Heart left ventricle (tissue), 13 donors: ENCODE results near the gene MRPL21.
A peak's percentile ranks its signal among the peaks of the same experiment; 100 is the strongest.

Experiments
- CTCF ChIP-seq, 12 donors: fragments of 200-600 bp; sonication (generic) in 4 of 12; IDR thresholded peaks; one replicate each; pipeline versions ENCODE4 v1.5.0 to v1.8.0; 2018 to 2022; ENCODE audit warnings: antibody characterized with exemption in 12 of 12, mild to moderate bottlenecking in 5 of 12
- POLR2A ChIP-seq, 2 donors: fragments of 450-650 bp; IDR thresholded peaks; one replicate each; pipeline ENCODE4 v1.6.1; 2017; ENCODE audit warnings: antibody characterized with exemption in 2 of 2, mild to moderate bottlenecking in 2 of 2, moderate library complexity in 2 of 2
- donor health status: ischemic (EF 13 %, LVEDD 7.1; RV severe dilation, severe dysfunction).
- donor health status: DM: no; HTN: yes; CAD: no.
- donor health status: DM: no; HTN: no; CAD: no.
- donor health status: ischemic (EF 25% LVEDD 6.9; RV normal size, moderate dysfunction).
- donor health status: ischemic (EF 25% LVEDD 5.7; RV mildly dilated, moderate dysfunction).
- donor health status: ischemic (EF 35%, LVEDD 5.7; RV mildly dilated, moderate dysfunction).
- donor health status: nonischemic (EF 11% LVEDD 7.7; RV severe dilation, severe dysfunction).
- donor health status: DM: yes; HTN: yes; CAD: no.
- donor health status: PGD.
- donor health status: ischemic (EF 29% LVEDD 5.4; RV normal size, mild dysfunction).
- donor health status: nonischemic (EF 23%, LVEDD 6.1; RV moderate dilation, normal function).

GRCh38 chr11:68841718-68842426 lies 61.8 kb downstream of the MRPL21 start, which contains the start of gene CPT1A:
- TF ChIP-seq CTCF (IDR thresholded peaks at IDR 0.05) (no peak), POLR2A (IDR thresholded peaks at IDR 0.05) (peak in 1 of 2 donors; percentile 69)
